Breast epithelium (tissue), 4 donors: Measurements from ENCODE around the gene PTPN4. TPM values are rescaled to one million over a fixed set of nuclear protein-coding genes. Genes with fewer than 3 reads are reported as not detected.

ENCODE experiments used
- DNase-seq, 2 donors: peaks; one replicate each; pipeline ENCODE4 v3.0.0-alpha.2; 2019; ENCODE audit warnings: low spot score in 2 of 2
- H3K27ac ChIP-seq, 2 donors: fragments of 200-600 bp; sonication (generic) in 1 of 2; one replicate each; pipeline ENCODE4 v1.5.1; 2016 to 2019; ENCODE audit warnings: mild to moderate bottlenecking in 1 of 2
- H3K27me3 ChIP-seq, 2 donors: fragments of 200-600 bp; sonication (generic) in 1 of 2; one replicate each; pipeline versions ENCODE4 v1.5.1 to v1.6.0; 2017 to 2019; ENCODE audit warnings: control low read depth in 1 of 2, mild to moderate bottlenecking in 1 of 2
- H3K36me3 ChIP-seq: fragments of 200-600 bp; one replicate; pipeline ENCODE4 v1.5.1; 2019
- H3K4me1 ChIP-seq, 2 donors: fragments of 200-600 bp; sonication (generic); one replicate each; pipeline ENCODE4 v1.5.1; 2016 to 2019; ENCODE audit warnings: control low read depth in 1 of 2
- H3K4me3 ChIP-seq, 3 donors: fragments of 200-600 bp; sonication (generic); 1 replicate in 2 of 3; 2 replicates in 1 of 3; pipeline ENCODE4 v1.5.1; 2016 to 2019; ENCODE audit warnings: mild to moderate bottlenecking in 3 of 3, moderate library complexity in 2 of 3
- H3K9me3 ChIP-seq, 2 donors: fragments of 200-600 bp; sonication (generic) in 1 of 2; one replicate each; pipeline ENCODE4 v1.5.1; 2016 to 2019; ENCODE audit warnings: control low read depth in 1 of 2
- CTCF ChIP-seq, 3 donors: fragments of 450-650 bp; IDR thresholded peaks; one replicate each; pipeline ENCODE4 v1.5.1; 2016 to 2017; ENCODE audit warnings: antibody characterized with exemption in 3 of 3, mild to moderate bottlenecking in 3 of 3, moderate library complexity in 3 of 3
- POLR2A ChIP-seq: fragments of 450-650 bp; IDR thresholded peaks from one replicate; pipeline ENCODE4 v1.6.1; 2016; ENCODE audit warnings: antibody characterized with exemption, mild to moderate bottlenecking, moderate library complexity
- POLR2AphosphoS5 ChIP-seq, 3 donors: sonication (generic); formaldehyde crosslinking; IDR thresholded peaks; one replicate each; pipeline ENCODE4 v1.6.1; 2017; ENCODE audit warnings: antibody characterized with exemption in 3 of 3
- intact Hi-C: fragments of 100-400 bp; cut with DNase I; formaldehyde crosslinking; loops from one replicate; pipeline ENCODE4 v1.15.1; 2023; ENCODE audit warnings: low total_unique reads
- total RNA-seq, 3 donors: library from RNA; depleted of rRNA; stranded (reverse); fragments of >200 nt; gene quantifications; one replicate each; pipeline ENCODE4 v1.1.0, GENCODE V29; 2016

PTPN4 gene
- total RNA-seq, 3 donors from 2014 or later = 29.1 to 49.6 (median 38.7) TPM

GRCh38 chr2:119764832-119765231, 5.1 kb downstream of the PTPN4 start:
- no peaks in the 10 kb centered on the region for H3K27me3 ChIP-seq
- H3K4me1 ChIP-seq = no peaks in the 10 kb centered on the region
- TF ChIP-seq POLR2AphosphoS5 (IDR thresholded peaks at IDR 0.05) (no peak), CTCF (IDR thresholded peaks at IDR 0.05) (no peak), POLR2A (no peak)
- H3K4me3 ChIP-seq = no peak overlapping the region
- no peaks in the 10 kb centered on the region for H3K36me3 ChIP-seq
- DNase-seq = no peak
- H3K9me3 ChIP-seq = no peaks in the 10 kb centered on the region
- intact Hi-C loops = no loop called here
- no peak overlapping the region for H3K27ac ChIP-seq

- no peaks in the 10 kb centered on the region for H3K27me3 ChIP-seq
- no peak overlapping the region for H3K27ac ChIP-seq
- H3K4me1 ChIP-seq = no peaks in the 10 kb centered on the region
- no peak for DNase-seq
- no peaks in the 10 kb centered on the region for H3K36me3 ChIP-seq
- H3K9me3 ChIP-seq = no peaks in the 10 kb centered on the region
- H3K4me3 ChIP-seq = no peak overlapping the region
- TF ChIP-seq POLR2A = no peak
- no peak for TF ChIP-seq POLR2AphosphoS5 (IDR thresholded peaks at IDR 0.05)
- no peak for TF ChIP-seq CTCF (IDR thresholded peaks at IDR 0.05)
- intact Hi-C loops = no loop called here
Measured at GRCh38 chr2:119765433-119766002, 5.8 kb downstream of the PTPN4 start.

GRCh38 chr2:119766944-119767343, 7.2 kb downstream of the PTPN4 start:
- Histone ChIP-seq H3K36me3 (no peaks in the 10 kb centered on the region), H3K9me3 (no peaks in the 10 kb centered on the region), H3K27ac (no peak overlapping the region), H3K4me1 (no peaks in the 10 kb centered on the region), H3K4me3 (no peak overlapping the region), H3K27me3 (no peaks in the 10 kb centered on the region)
- no peak for DNase-seq
- intact Hi-C loops = no loop called here
- TF ChIP-seq CTCF (IDR thresholded peaks at IDR 0.05) (no peak), POLR2A (no peak), POLR2AphosphoS5 (IDR thresholded peaks at IDR 0.05) (no peak)

- intact Hi-C loops = no loop called here
Measured at GRCh38 chr2:119768742-119769141, 9.0 kb downstream of the PTPN4 start.

GRCh38 chr2:119769645-119770044, 9.9 kb downstream of the PTPN4 start:
- no peaks in the 10 kb centered on the region for H3K27me3 ChIP-seq
- no peaks in the 10 kb centered on the region for H3K4me1 ChIP-seq
- no peak for DNase-seq
- H3K4me3 ChIP-seq = no peak overlapping the region
- TF ChIP-seq POLR2AphosphoS5 (IDR thresholded peaks at IDR 0.05) (no peak), CTCF (IDR thresholded peaks at IDR 0.05) (no peak), POLR2A (no peak)
- H3K9me3 ChIP-seq = no peaks in the 10 kb centered on the region
- intact Hi-C loops = no loop called here
- no peak overlapping the region for H3K27ac ChIP-seq
- H3K36me3 ChIP-seq = no peaks in the 10 kb centered on the region

More at GRCh38 chr2:119768742-119769141, 9.0 kb downstream of the PTPN4 start:
- Histone ChIP-seq H3K27me3 (no peaks in the 10 kb centered on the region), H3K9me3 (no peaks in the 10 kb centered on the region), H3K27ac (no peak overlapping the region), H3K36me3 (no peaks in the 10 kb centered on the region), H3K4me1 (no peaks in the 10 kb centered on the region), H3K4me3 (no peak overlapping the region)
- DNase-seq = no peak
- TF ChIP-seq CTCF (IDR thresholded peaks at IDR 0.05) (no peak), POLR2A (no peak), POLR2AphosphoS5 (IDR thresholded peaks at IDR 0.05) (no peak)
